Memory B cell (primary cell): ENCODE measurements around the gene LTC4S.

Experiments
- ATAC-seq: fragments of 150-1000 bp; cut with Tn5 transposase; 2 replicates; pipeline ENCODE4 v1.10.0; 2021; ENCODE audit warnings: low read depth, mild to moderate bottlenecking, moderate library complexity
- DNase-seq, 2 donors: peaks; one replicate each; pipeline ENCODE4 v3.0.0; 2022; ENCODE audit warnings: low spot score in 2 of 2
- H3K27ac Mint-ChIP-seq: one replicate; pipeline ENCODE4 v1.8.0; 2022; ENCODE audit warnings: mild to moderate bottlenecking, moderate library complexity, mixed read lengths
- H3K27me3 Mint-ChIP-seq: one replicate; pipeline ENCODE4 v1.8.0; 2022; ENCODE audit warnings: mixed read lengths
- H3K36me3 Mint-ChIP-seq: one replicate; pipeline ENCODE4 v1.8.0; 2022; ENCODE audit warnings: mild to moderate bottlenecking, mixed read lengths
- H3K4me1 Mint-ChIP-seq: one replicate; pipeline ENCODE4 v1.8.0; 2022; ENCODE audit warnings: mixed read lengths
- H3K4me3 Mint-ChIP-seq: one replicate; pipeline ENCODE4 v1.8.0; 2022; ENCODE audit warnings: mild to moderate bottlenecking, moderate library complexity, mixed read lengths
- H3K9me3 Mint-ChIP-seq: one replicate; pipeline ENCODE4 v1.8.0; 2022; ENCODE audit warnings: mixed read lengths

The LTC4S gene

GRCh38 chr5:179795863-179796833 lies 2.4 kb downstream of the LTC4S start:
- Mint-ChIP-seq H3K36me3 (peaks cover 4% of the 10 kb centered on the region), H3K4me1 (peaks cover 27% of the 10 kb centered on the region), H3K27ac (peak overlapping the region; percentile 32), H3K27me3 (no peaks in the 10 kb centered on the region), H3K9me3 (no peaks in the 10 kb centered on the region), H3K4me3 (peak overlapping the region; percentile 75)
- peak; percentile 70 to 82 for DNase-seq
- ATAC-seq, result peak; percentile 78

- H3K36me3 Mint-ChIP-seq, result peaks cover 6% of the 10 kb centered on the region
- no peaks in the 10 kb centered on the region for H3K27me3 Mint-ChIP-seq
- peak overlapping the region; percentile 75 for H3K4me3 Mint-ChIP-seq
- peak overlapping the region; percentile 32 for H3K27ac Mint-ChIP-seq
- no peaks in the 10 kb centered on the region for H3K9me3 Mint-ChIP-seq
- ATAC-seq (no peak), DNase-seq (no peak)
- H3K4me1 Mint-ChIP-seq, result peaks cover 31% of the 10 kb centered on the region
Measured at GRCh38 chr5:179796877-179797608, 3.3 kb downstream of the LTC4S start.

- no peaks in the 10 kb centered on the region for H3K9me3 Mint-ChIP-seq
- no peak for DNase-seq
- H3K27ac Mint-ChIP-seq, result no peak overlapping the region
- H3K27me3 Mint-ChIP-seq, result no peaks in the 10 kb centered on the region
- H3K4me3 Mint-ChIP-seq, result no peak overlapping the region
- peaks cover 29% of the 10 kb centered on the region for H3K4me1 Mint-ChIP-seq
- H3K36me3 Mint-ChIP-seq, result peaks cover 6% of the 10 kb centered on the region
- ATAC-seq, result no peak
Measured at GRCh38 chr5:179797741-179798140, 4.0 kb downstream of the LTC4S start.

GRCh38 chr5:179798144-179798770 lies 4.5 kb downstream of the LTC4S start:
- Mint-ChIP-seq H3K4me1 (peaks cover 27% of the 10 kb centered on the region), H3K36me3 (peaks cover 6% of the 10 kb centered on the region), H3K27me3 (no peaks in the 10 kb centered on the region), H3K4me3 (no peak overlapping the region), H3K27ac (no peak overlapping the region), H3K9me3 (no peaks in the 10 kb centered on the region)
- DNase-seq (no peak), ATAC-seq (no peak)

GRCh38 chr5:179798771-179799643 lies 5.2 kb downstream of the LTC4S start:
- Mint-ChIP-seq H3K36me3 (peaks cover 6% of the 10 kb centered on the region), H3K9me3 (no peaks in the 10 kb centered on the region), H3K4me3 (no peak overlapping the region), H3K4me1 (peaks cover 26% of the 10 kb centered on the region), H3K27me3 (no peaks in the 10 kb centered on the region), H3K27ac (no peak overlapping the region)
- DNase-seq (no peak), ATAC-seq (no peak)

- H3K27me3 Mint-ChIP-seq, result no peaks in the 10 kb centered on the region
- peaks cover 26% of the 10 kb centered on the region for H3K4me1 Mint-ChIP-seq
- H3K27ac Mint-ChIP-seq, result no peak overlapping the region
- no peak overlapping the region for H3K4me3 Mint-ChIP-seq
- no peaks in the 10 kb centered on the region for H3K9me3 Mint-ChIP-seq
- ATAC-seq, result no peak
- DNase-seq, result no peak
- peaks cover 6% of the 10 kb centered on the region for H3K36me3 Mint-ChIP-seq
Measured at GRCh38 chr5:179799644-179799973, 5.8 kb downstream of the LTC4S start.

GRCh38 chr5:179800071-179800695 lies 6.4 kb downstream of the LTC4S start:
- Mint-ChIP-seq H3K36me3 (peaks cover 6% of the 10 kb centered on the region), H3K4me1 (peaks cover 28% of the 10 kb centered on the region), H3K9me3 (no peaks in the 10 kb centered on the region), H3K27me3 (no peaks in the 10 kb centered on the region), H3K27ac (no peak overlapping the region), H3K4me3 (no peak overlapping the region)
- no peak for DNase-seq
- ATAC-seq, result no peak

GRCh38 chr5:179800696-179801201 lies 7.0 kb downstream of the LTC4S start:
- H3K36me3 Mint-ChIP-seq, result peaks cover 6% of the 10 kb centered on the region
- peaks cover 31% of the 10 kb centered on the region for H3K4me1 Mint-ChIP-seq
- ATAC-seq, result no peak

GRCh38 chr5:179801304-179802206 lies 7.8 kb downstream of the LTC4S start:
- no peak overlapping the region for H3K4me3 Mint-ChIP-seq
- H3K27ac Mint-ChIP-seq, result peak overlapping the region; percentile 15
- peaks cover 6% of the 10 kb centered on the region for H3K36me3 Mint-ChIP-seq
- H3K4me1 Mint-ChIP-seq, result peaks cover 31% of the 10 kb centered on the region
- H3K27me3 Mint-ChIP-seq, result no peaks in the 10 kb centered on the region
- no peaks in the 10 kb centered on the region for H3K9me3 Mint-ChIP-seq
- DNase-seq (peak; percentile 84 to 87), ATAC-seq (peak; percentile 57)

More at GRCh38 chr5:179800696-179801201, 7.0 kb downstream of the LTC4S start:
- Mint-ChIP-seq H3K4me3 (no peak overlapping the region), H3K27me3 (no peaks in the 10 kb centered on the region), H3K9me3 (no peaks in the 10 kb centered on the region), H3K27ac (no peak overlapping the region)
- DNase-seq, result no peak

- ATAC-seq, result no peak
- H3K27me3 Mint-ChIP-seq, result no peaks in the 10 kb centered on the region
- H3K4me1 Mint-ChIP-seq, result peaks cover 26% of the 10 kb centered on the region
- no peak for DNase-seq
- H3K27ac Mint-ChIP-seq, result no peak overlapping the region
- H3K4me3 Mint-ChIP-seq, result no peak overlapping the region
- no peaks in the 10 kb centered on the region for H3K9me3 Mint-ChIP-seq
- peaks cover 6% of the 10 kb centered on the region for H3K36me3 Mint-ChIP-seq
Measured at GRCh38 chr5:179802207-179802883, 8.6 kb downstream of the LTC4S start.

GRCh38 chr5:179802950-179803562 lies 9.3 kb downstream of the LTC4S start:
- Mint-ChIP-seq H3K36me3 (peaks cover 6% of the 10 kb centered on the region), H3K27ac (no peak overlapping the region), H3K4me1 (peaks cover 26% of the 10 kb centered on the region), H3K27me3 (no peaks in the 10 kb centered on the region), H3K9me3 (no peaks in the 10 kb centered on the region), H3K4me3 (no peak overlapping the region)
- DNase-seq (no peak), ATAC-seq (no peak)
